Neural cell (in vitro differentiated cells): Measurements from ENCODE around the gene SOCS4. TPM values are rescaled to one million over a fixed set of nuclear protein-coding genes. Genes with fewer than 3 reads are reported as not detected.

Experiments used
- H2AFZ ChIP-seq: fragments of 200-600, 300-800 bp; sonication (generic), shearing (Covaris generic); 2 replicates; pipeline ENCODE4 v1.6.0; 2014; ENCODE audit warnings: low read depth, mild to moderate bottlenecking, antibody characterized with exemption, low read length, moderate library complexity
- H3F3A ChIP-seq: fragments of 200-600 bp; shearing (Covaris generic); 2 replicates; pipeline ENCODE4 v1.6.1; 2016; ENCODE audit warnings: mild to moderate bottlenecking, moderate library complexity, mixed read lengths, antibody characterized with exemption, low read length; ENCODE audit not compliant: insufficient read depth, poor library complexity, severe bottlenecking
- H3K27ac ChIP-seq: fragments of 200-600, 300-800 bp; sonication (generic), shearing (Covaris generic); 2 replicates; pipeline ENCODE4 v1.5.1; 2014; ENCODE audit warnings: mild to moderate bottlenecking, low read length, moderate library complexity
- H3K27me3 ChIP-seq: fragments of 300-800, 200-600 bp; sonication (generic), shearing (Covaris generic); 2 replicates; pipeline ENCODE4 v1.6.0; 2014; ENCODE audit warnings: mild to moderate bottlenecking, low read depth, low read length, moderate library complexity; ENCODE audit not compliant: insufficient read depth
- H3K36me3 ChIP-seq: fragments of 300-800, 200-600 bp; sonication (generic), shearing (Covaris generic); 2 replicates; pipeline ENCODE4 v1.5.1; 2014; ENCODE audit warnings: mild to moderate bottlenecking, antibody characterized with exemption, low read length, moderate library complexity; ENCODE audit not compliant: insufficient read depth
- H3K4me2 ChIP-seq: fragments of 300-800, 200-600 bp; sonication (generic), shearing (Covaris generic); 2 replicates; pipeline ENCODE4 v1.6.0; 2014; ENCODE audit warnings: mild to moderate bottlenecking, low read length
- H3K4me3 ChIP-seq: fragments of 300-800, 200-600 bp; sonication (generic), shearing (Covaris generic); 2 replicates; pipeline ENCODE4 v1.5.1; 2014; ENCODE audit warnings: mild to moderate bottlenecking, low read length, moderate library complexity
- H3K79me2 ChIP-seq: fragments of 200-600 bp; shearing (Covaris generic); replicated peaks from 2 replicates; pipeline ENCODE4 v1.6.0; 2014; ENCODE audit warnings: mild to moderate bottlenecking, low read length, moderate library complexity; ENCODE audit not compliant: insufficient read depth
- H3K9ac ChIP-seq: fragments of 300-800, 200-600 bp; sonication (generic), shearing (Covaris generic); 2 replicates; pipeline ENCODE4 v1.6.1; 2016; ENCODE audit warnings: mild to moderate bottlenecking, low read length, mixed read lengths
- H3K9me2 ChIP-seq: fragments of 200-600 bp; shearing (Covaris generic); 2 replicates; pipeline ENCODE4 v1.6.1; 2016; ENCODE audit warnings: mild to moderate bottlenecking, low read length, mixed read lengths; ENCODE audit not compliant: insufficient read depth
- H3K9me3 ChIP-seq: fragments of 200-600, 300-800 bp; sonication (generic), shearing (Covaris generic); 2 replicates; pipeline ENCODE4 v1.6.1; 2016; ENCODE audit warnings: mild to moderate bottlenecking, mixed run types, low read length, moderate library complexity, mixed read lengths
- H4K20me1 ChIP-seq: fragments of 200-600 bp; shearing (Covaris generic); 2 replicates; pipeline ENCODE4 v1.6.1; 2016; ENCODE audit warnings: mild to moderate bottlenecking, mixed run types; ENCODE audit not compliant: insufficient read depth
- CTCF ChIP-seq: fragments of 450-650 bp; IDR thresholded peaks from 2 replicates; pipeline ENCODE4 v1.5.1; 2014; ENCODE audit warnings: antibody characterized with exemption, mild to moderate bottlenecking, moderate library complexity; ENCODE audit not compliant: poor library complexity, severe bottlenecking
- EP300 ChIP-seq: fragments of 450-650 bp; conservative IDR thresholded peaks from 2 replicates; pipeline ENCODE4 v1.6.1; 2014; ENCODE audit warnings: antibody characterized with exemption, mild to moderate bottlenecking, moderate library complexity; ENCODE audit not compliant: poor library complexity, severe bottlenecking
- EZH2 ChIP-seq: fragments of 200-600, 300-800 bp; shearing (Covaris generic), sonication (generic); IDR thresholded peaks from 2 replicates; pipeline ENCODE4 v1.6.1; 2014; ENCODE audit warnings: antibody characterized with exemption, low read length, borderline replicate concordance, mild to moderate bottlenecking; ENCODE audit not compliant: insufficient read depth, poor library complexity, severe bottlenecking
- MXI1 ChIP-seq: fragments of 450-650 bp; conservative IDR thresholded peaks from 2 replicates; pipeline ENCODE4 v1.6.1; 2014; ENCODE audit warnings: antibody characterized with exemption, mild to moderate bottlenecking; ENCODE audit not compliant: poor library complexity, severe bottlenecking
- POLR2AphosphoS5 ChIP-seq: IDR thresholded peaks from 2 replicates; pipeline ENCODE4 v1.6.1; 2012
- RAD21 ChIP-seq: fragments of 450-650 bp; conservative IDR thresholded peaks from 2 replicates; pipeline ENCODE4 v1.6.1; 2014; ENCODE audit warnings: antibody characterized with exemption, mild to moderate bottlenecking, moderate library complexity
- REST ChIP-seq: IDR thresholded peaks from 2 replicates; pipeline ENCODE4 v1.6.1; 2012; ENCODE audit warnings: borderline replicate concordance
- SMC3 ChIP-seq: fragments of 450-650 bp; conservative IDR thresholded peaks from 2 replicates; pipeline ENCODE4 v1.6.1; 2014; ENCODE audit warnings: antibody characterized with exemption, mild to moderate bottlenecking, moderate library complexity; ENCODE audit not compliant: poor library complexity
- TAF1 ChIP-seq: IDR thresholded peaks from 2 replicates; pipeline ENCODE4 v1.6.1; 2012; ENCODE audit warnings: low read depth
- polyA plus RNA-seq: library from polyadenylated mRNA; depleted of rRNA; stranded (reverse); fragments of >200 nt; gene quantifications from 2 replicates; pipeline ENCODE4 v1.2.3, GENCODE V29; 2014

Gene SOCS4
- polyA plus RNA-seq, 1 donor from 2014 or later: 27.3 TPM

DNA sequence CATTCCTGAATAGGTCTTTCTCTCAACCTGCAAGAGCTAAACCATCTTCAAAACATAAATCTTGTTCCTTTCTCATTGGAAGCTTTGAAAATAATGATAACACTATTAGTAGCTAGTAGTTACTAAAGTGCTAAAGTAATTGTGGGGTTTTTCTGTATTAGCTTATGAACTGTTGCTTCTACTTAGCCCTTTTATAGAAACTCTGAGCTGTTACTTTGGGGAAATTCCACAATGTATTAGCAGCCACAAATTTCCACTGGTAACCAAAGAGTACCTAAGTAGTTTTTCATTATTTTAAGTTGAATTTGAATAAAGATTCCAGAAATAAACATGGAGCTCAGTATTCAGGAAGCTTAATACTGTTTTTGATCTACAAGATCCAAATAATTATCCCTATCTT, 18.1 kb downstream of the SOCS4 start:
- TF ChIP-seq EZH2: no peak
- TF ChIP-seq TAF1: no peak
- TF ChIP-seq EP300: no peak
- no peak for TF ChIP-seq SMC3
- no peak for TF ChIP-seq RAD21
- TF ChIP-seq CTCF: no peak
- TF ChIP-seq MXI1: no peak
- TF ChIP-seq POLR2AphosphoS5: no peak
- TF ChIP-seq REST: no peak
- H3K27me3 ChIP-seq: no peaks in the 10 kb centered on the region
- no peaks in the 10 kb centered on the region for H3K9me3 ChIP-seq
- no peaks in the 10 kb centered on the region for H3K79me2 ChIP-seq
- no peaks in the 10 kb centered on the region for H3K36me3 ChIP-seq
- H3K4me2 ChIP-seq: no peak overlapping the region
- H3F3A ChIP-seq: no peaks in the 10 kb centered on the region
- H4K20me1 ChIP-seq: no peaks in the 10 kb centered on the region
- no peak overlapping the region for H2AFZ ChIP-seq
- no peak overlapping the region for H3K4me3 ChIP-seq
- no peak overlapping the region for H3K9ac ChIP-seq
- H3K9me2 ChIP-seq: no peaks in the 10 kb centered on the region
- H3K27ac ChIP-seq: no peak overlapping the region

GRCh38 chr14:55047301-55048053, 20.4 kb downstream of the SOCS4 start:
- no peak overlapping the region for H3K9ac ChIP-seq
- H3K27ac ChIP-seq: no peak overlapping the region
- no peaks in the 10 kb centered on the region for H3K27me3 ChIP-seq
- no peak overlapping the region for H3K4me3 ChIP-seq
- H3K4me2 ChIP-seq: no peak overlapping the region
- no peaks in the 10 kb centered on the region for H3K36me3 ChIP-seq
- TF ChIP-seq EZH2 (no peak), REST (no peak), CTCF (no peak), EP300 (no peak), RAD21 (no peak), POLR2AphosphoS5 (no peak), MXI1 (no peak)
- no peaks in the 10 kb centered on the region for H4K20me1 ChIP-seq
- H2AFZ ChIP-seq: no peak overlapping the region
- H3K9me2 ChIP-seq: no peaks in the 10 kb centered on the region
- peaks cover 9% of the 10 kb centered on the region for H3F3A ChIP-seq
- no peaks in the 10 kb centered on the region for H3K9me3 ChIP-seq
- H3K79me2 ChIP-seq: no peaks in the 10 kb centered on the region
